Osteocyte (in vitro differentiated cells): Measurements from ENCODE around the gene GAPDHS. TPM values are rescaled to one million over a fixed set of nuclear protein-coding genes. Genes with fewer than 3 reads are reported as not detected.

Experiments used
- DNase-seq: peaks from one replicate; pipeline ENCODE4 v3.0.0; 2021; ENCODE audit warnings: mixed read lengths; ENCODE audit not compliant: unreplicated experiment; ENCODE audit errors: extremely low spot score
- H3K27ac Mint-ChIP-seq: one replicate; pipeline ENCODE4 v1.8.0; 2021; ENCODE audit warnings: mild to moderate bottlenecking, mixed read lengths; ENCODE audit not compliant: unreplicated experiment
- H3K27me3 Mint-ChIP-seq: one replicate; pipeline ENCODE4 v1.8.0; 2021; ENCODE audit warnings: mixed read lengths; ENCODE audit not compliant: unreplicated experiment
- H3K36me3 Mint-ChIP-seq: one replicate; pipeline ENCODE4 v1.8.0; 2021; ENCODE audit warnings: mixed read lengths; ENCODE audit not compliant: unreplicated experiment
- H3K4me1 Mint-ChIP-seq: one replicate; pipeline ENCODE4 v1.8.0; 2021; ENCODE audit warnings: mixed read lengths; ENCODE audit not compliant: unreplicated experiment
- H3K4me3 Mint-ChIP-seq: one replicate; pipeline ENCODE4 v1.8.0; 2021; ENCODE audit warnings: mild to moderate bottlenecking, moderate library complexity, mixed read lengths; ENCODE audit not compliant: unreplicated experiment
- H3K9me3 Mint-ChIP-seq: one replicate; pipeline ENCODE4 v1.8.0; 2021; ENCODE audit warnings: mixed read lengths; ENCODE audit not compliant: unreplicated experiment
- CTCF ChIP-seq: fragments of 200-600 bp; sonication (generic); IDR thresholded peaks from 2 replicates; pipeline ENCODE4 v1.5.0; 2021; ENCODE audit warnings: antibody characterized with exemption, mild to moderate bottlenecking, moderate library complexity
- total RNA-seq: library from RNA; stranded (reverse); gene quantifications from 2 replicates; pipeline ENCODE4 v1.2.1, GENCODE V29; 2021

GAPDHS gene
- total RNA-seq, 1 donor from 2014 or later, result not detected

GRCh38 chr19:35516310-35516709, 16.9 kb upstream of the GAPDHS start:
- Mint-ChIP-seq H3K36me3 (no peaks in the 10 kb centered on the region), H3K4me3 (no peak overlapping the region), H3K27me3 (peaks cover 15% of the 10 kb centered on the region), H3K27ac (no peak overlapping the region), H3K4me1 (peaks cover 10% of the 10 kb centered on the region), H3K9me3 (no peaks in the 10 kb centered on the region)
- DNase-seq, result no peak
- TF ChIP-seq CTCF, result no peak

- Mint-ChIP-seq H3K27ac (no peak overlapping the region), H3K9me3 (no peaks in the 10 kb centered on the region), H3K4me3 (no peak overlapping the region)
These were observed 15.9 kb upstream of the GAPDHS start for GRCh38 chr19:35517342-35517741.

GRCh38 chr19:35518313-35518712, 14.9 kb upstream of the GAPDHS start:
- Mint-ChIP-seq H3K4me3 (no peak overlapping the region), H3K36me3 (no peaks in the 10 kb centered on the region), H3K4me1 (peaks cover 10% of the 10 kb centered on the region), H3K9me3 (no peaks in the 10 kb centered on the region), H3K27me3 (peaks cover 6% of the 10 kb centered on the region), H3K27ac (peak overlapping the region; percentile 25)
- TF ChIP-seq CTCF, result no peak
- DNase-seq, result no peak

More at GRCh38 chr19:35517342-35517741, 15.9 kb upstream of the GAPDHS start:
- Mint-ChIP-seq H3K27me3 (peaks cover 13% of the 10 kb centered on the region), H3K36me3 (no peaks in the 10 kb centered on the region), H3K4me1 (peaks cover 10% of the 10 kb centered on the region)
- DNase-seq, result no peak
- TF ChIP-seq CTCF, result no peak

- no peak for DNase-seq
- Mint-ChIP-seq H3K27me3 (peaks cover 5% of the 10 kb centered on the region), H3K9me3 (no peaks in the 10 kb centered on the region), H3K27ac (no peak overlapping the region), H3K36me3 (no peaks in the 10 kb centered on the region), H3K4me3 (no peak overlapping the region), H3K4me1 (peaks cover 10% of the 10 kb centered on the region)
- no peak for TF ChIP-seq CTCF
These were observed 14.0 kb upstream of the GAPDHS start for GRCh38 chr19:35519291-35519690.

GRCh38 chr19:35521124-35521743, 12.0 kb upstream of the GAPDHS start:
- Mint-ChIP-seq H3K9me3 (no peaks in the 10 kb centered on the region), H3K27me3 (peaks cover 7% of the 10 kb centered on the region)

More at GRCh38 chr19:35521124-35521743, 12.0 kb upstream of the GAPDHS start:
- TF ChIP-seq CTCF, result no peak
- Mint-ChIP-seq H3K4me3 (no peak overlapping the region), H3K27ac (no peak overlapping the region), H3K36me3 (no peaks in the 10 kb centered on the region), H3K4me1 (peaks cover 8% of the 10 kb centered on the region)
- DNase-seq, result no peak
